Measurements from ENCODE around the gene TREML2. TPM values are rescaled to one million over a fixed set of nuclear protein-coding genes. Genes with fewer than 3 reads are reported as not detected.

TREML2 gene
- total and polyA plus RNA-seq, 3 experiments from 2014 or later, result 0.95 to 1.4 (median 1.2) TPM

DNA sequence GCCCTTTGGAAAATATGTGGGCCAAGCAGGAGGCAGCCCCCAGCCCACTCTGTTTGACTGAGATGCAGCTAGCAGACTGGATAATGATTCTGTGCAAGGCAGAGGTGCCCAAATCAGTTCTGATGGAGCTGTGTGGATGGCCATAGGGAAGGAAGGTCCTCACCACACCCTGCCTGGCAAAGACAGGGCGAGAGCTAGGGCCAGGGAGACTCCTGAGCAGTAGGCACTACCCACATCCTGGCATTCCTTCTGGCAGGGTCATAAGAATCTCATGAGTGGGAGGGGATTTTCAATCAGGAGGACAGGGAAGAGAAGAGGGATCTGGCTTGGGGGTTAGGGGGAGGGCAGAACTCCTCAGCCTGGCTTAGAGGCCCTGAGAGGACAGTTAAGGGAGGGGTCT, 19.4 kb downstream of the TREML2 start:
- no peaks in the 10 kb centered on the region for H3K27me3 ChIP-seq (ENCODE audit: insufficient read depth, low read length, poor library complexity, severe bottlenecking)
- H3K4me3 ChIP-seq (ENCODE audit: low read length), result no peak overlapping the region
- Mint-ChIP-seq H3K27me3 (peaks cover 1 to 11% of the 10 kb centered on the region in 2 donors), H3K4me3 (no peak overlapping the region), H3K36me3 (no peaks in the 10 kb centered on the region), H3K27ac (peak overlapping the region in 1 of 8 donors; percentile 2), H3K4me1 (peaks cover 7 to 11% (median 8%) of the 10 kb centered on the region in 3 donors), H3K9me3 (no peaks in the 10 kb centered on the region)
- H3K27ac ChIP-seq (ENCODE audit: low read depth, low read length), result no peak overlapping the region
- ChIA-PET CTCF (interaction anchor here (1.1 to 1.8 kb wide), 6 partner anchors 8 to 19 kb away, joined by 3 to 8 read pairs (median 6); partner anchors contain the start of gene TREML2), POLR2A (no interaction called here)
- DNase-seq, result no peak
- no peaks in the 10 kb centered on the region for H3K9me3 ChIP-seq (ENCODE audit: low read length)
- H3K4me1 ChIP-seq (ENCODE audit: insufficient read depth, low read length), result peaks cover 13% of the 10 kb centered on the region
- no peaks in the 10 kb centered on the region for H3K36me3 ChIP-seq (ENCODE audit: insufficient read depth, low read length)

DNA sequence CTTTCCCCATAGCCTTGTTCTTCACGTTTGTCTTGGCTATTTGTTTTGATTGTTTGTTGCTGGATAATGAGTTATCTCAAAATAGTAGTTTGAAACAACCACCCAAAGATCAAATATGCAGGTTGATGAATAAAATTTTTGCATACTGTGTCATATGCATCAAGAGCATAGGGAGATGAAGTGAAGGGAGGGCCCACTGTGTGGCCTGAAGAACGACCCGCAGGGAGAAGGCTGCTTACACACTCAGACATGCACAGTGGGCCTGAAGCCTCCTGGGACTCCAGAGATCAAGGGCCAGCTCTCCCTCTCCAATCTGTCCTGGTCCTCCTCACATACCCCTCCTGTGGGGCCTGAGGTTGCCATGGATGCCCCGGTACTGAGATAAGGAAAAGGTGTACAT, 21.8 kb downstream of the TREML2 start:
- no peak overlapping the region for H3K4me3 Mint-ChIP-seq
- no peak overlapping the region for H3K4me3 ChIP-seq (ENCODE audit: low read length)
- peaks cover 7 to 8% (median 7%) of the 10 kb centered on the region in 3 donors for H3K4me1 Mint-ChIP-seq
- H3K36me3 Mint-ChIP-seq, result no peaks in the 10 kb centered on the region
- H3K27me3 ChIP-seq (ENCODE audit: insufficient read depth, low read length, poor library complexity, severe bottlenecking), result no peaks in the 10 kb centered on the region
- peaks cover 10% of the 10 kb centered on the region for H3K4me1 ChIP-seq (ENCODE audit: insufficient read depth, low read length)
- H3K27me3 Mint-ChIP-seq, result peaks cover 7 to 21% of the 10 kb centered on the region in 2 donors
- H3K27ac ChIP-seq (ENCODE audit: low read depth, low read length), result no peak overlapping the region
- ChIA-PET CTCF (no interaction called here), POLR2A (no interaction called here)
- no peak overlapping the region for H3K27ac Mint-ChIP-seq
- H3K9me3 Mint-ChIP-seq, result no peaks in the 10 kb centered on the region
- no peaks in the 10 kb centered on the region for H3K9me3 ChIP-seq (ENCODE audit: low read length)
- DNase-seq, result no peak
- H3K36me3 ChIP-seq (ENCODE audit: insufficient read depth, low read length), result no peaks in the 10 kb centered on the region

GRCh38 chr6:41177695-41178094, 23.3 kb downstream of the TREML2 start:
- H3K9me3 ChIP-seq (ENCODE audit: low read length), result no peaks in the 10 kb centered on the region
- no peaks in the 10 kb centered on the region for H3K9me3 Mint-ChIP-seq
- H3K27ac Mint-ChIP-seq, result no peak overlapping the region
- peaks cover 10% of the 10 kb centered on the region for H3K4me1 ChIP-seq (ENCODE audit: insufficient read depth, low read length)
- H3K27me3 ChIP-seq (ENCODE audit: insufficient read depth, low read length, poor library complexity, severe bottlenecking), result no peaks in the 10 kb centered on the region
- DNase-seq, result no peak
- ChIA-PET CTCF (interaction anchor here (1.1 kb wide), 1 partner anchor 14 kb away, joined by 3 read pairs; no protein-coding TSS in a partner anchor), POLR2A (no interaction called here)
- no peaks in the 10 kb centered on the region for H3K36me3 Mint-ChIP-seq
- H3K4me1 Mint-ChIP-seq, result peaks cover 7 to 8% (median 7%) of the 10 kb centered on the region in 3 donors
- H3K4me3 ChIP-seq (ENCODE audit: low read length), result no peak overlapping the region
- H3K36me3 ChIP-seq (ENCODE audit: insufficient read depth, low read length), result no peaks in the 10 kb centered on the region
- H3K4me3 Mint-ChIP-seq, result no peak overlapping the region
- H3K27me3 Mint-ChIP-seq, result peaks cover 10 to 27% of the 10 kb centered on the region in 2 donors
- no peak overlapping the region for H3K27ac ChIP-seq (ENCODE audit: low read depth, low read length)

DNA sequence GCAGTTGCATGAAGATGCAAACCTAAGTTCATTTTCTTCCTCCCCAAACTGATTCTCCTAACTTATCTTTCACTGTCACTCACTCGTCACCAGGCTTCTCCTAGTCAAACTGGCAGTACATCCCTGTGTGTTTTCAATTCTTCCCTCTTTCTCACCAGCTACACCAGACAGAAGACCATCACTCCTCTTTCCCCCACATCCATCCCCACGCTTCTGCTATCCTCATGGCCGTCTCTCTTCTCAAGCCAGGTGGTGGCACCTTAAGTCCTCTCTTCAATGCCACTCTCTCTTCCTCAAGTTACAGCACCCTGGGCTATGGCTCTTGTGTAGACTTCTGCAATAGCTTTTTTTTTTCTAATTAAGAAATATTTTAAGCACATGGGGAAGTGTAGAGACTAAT, 23.7 kb downstream of the TREML2 start:
- POLR2A ChIA-PET, result no interaction called here

DNA sequence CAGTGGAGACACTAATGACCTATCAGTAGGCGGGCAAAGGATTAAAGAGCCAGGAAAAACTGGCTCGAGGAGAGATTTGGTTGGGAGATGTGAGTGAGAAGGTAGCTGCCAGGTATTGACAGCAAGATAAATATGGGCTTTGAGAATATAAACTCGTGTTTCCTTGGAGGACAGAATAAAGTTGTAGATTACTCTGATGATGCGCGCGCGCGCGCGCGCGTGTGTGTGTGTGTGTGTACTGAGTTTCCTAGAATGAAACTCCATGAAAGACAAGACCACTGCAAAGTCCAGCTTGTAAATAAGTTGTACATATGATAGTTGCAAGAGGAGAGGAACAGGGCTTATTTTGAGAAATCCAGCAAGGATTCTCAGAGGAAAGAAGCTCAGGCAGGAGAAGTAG, 24.8 kb downstream of the TREML2 start:
- no peak overlapping the region for H3K4me3 ChIP-seq (ENCODE audit: low read length)
- H3K27ac Mint-ChIP-seq, result no peak overlapping the region

More for the DNA sequence above, 23.7 kb downstream of the TREML2 start:
- no peak for DNase-seq
- Histone ChIP-seq H3K36me3 (ENCODE audit: insufficient read depth, low read length) (no peaks in the 10 kb centered on the region), H3K27ac (ENCODE audit: low read depth, low read length) (no peak overlapping the region), H3K27me3 (ENCODE audit: insufficient read depth, low read length, poor library complexity, severe bottlenecking) (no peaks in the 10 kb centered on the region), H3K4me1 (ENCODE audit: insufficient read depth, low read length) (peaks cover 8% of the 10 kb centered on the region), H3K4me3 (ENCODE audit: low read length) (no peak overlapping the region), H3K9me3 (ENCODE audit: low read length) (no peaks in the 10 kb centered on the region)
- Mint-ChIP-seq H3K27me3 (peaks cover 10 to 27% of the 10 kb centered on the region in 2 donors), H3K4me3 (no peak overlapping the region), H3K9me3 (no peaks in the 10 kb centered on the region), H3K27ac (peak overlapping the region in 1 of 8 donors; percentile 25), H3K4me1 (peaks cover 6 to 7% (median 6%) of the 10 kb centered on the region in 3 donors), H3K36me3 (no peaks in the 10 kb centered on the region)
- CTCF ChIA-PET, result interaction anchor here (0.6 to 1.1 kb wide), 2 partner anchors 15 to 30 kb away, joined by 3 read pairs; no protein-coding TSS in a partner anchor

GRCh38 chr6:41175084-41175483, 25.9 kb downstream of the TREML2 start:
- Mint-ChIP-seq H3K4me1 (no peaks in the 10 kb centered on the region), H3K36me3 (no peaks in the 10 kb centered on the region), H3K9me3 (no peaks in the 10 kb centered on the region), H3K4me3 (no peak overlapping the region), H3K27me3 (peaks cover 18 to 27% of the 10 kb centered on the region in 2 donors), H3K27ac (no peak overlapping the region)
- Histone ChIP-seq H3K27ac (ENCODE audit: low read depth, low read length) (no peak overlapping the region), H3K4me3 (ENCODE audit: low read length) (no peak overlapping the region), H3K9me3 (ENCODE audit: low read length) (no peaks in the 10 kb centered on the region), H3K4me1 (ENCODE audit: insufficient read depth, low read length) (no peaks in the 10 kb centered on the region), H3K27me3 (ENCODE audit: insufficient read depth, low read length, poor library complexity, severe bottlenecking) (no peaks in the 10 kb centered on the region), H3K36me3 (ENCODE audit: insufficient read depth, low read length) (no peaks in the 10 kb centered on the region)
- DNase-seq, result no peak
- ChIA-PET CTCF (interaction anchor here (2.1 kb wide), 1 partner anchor 7 kb away, joined by 6 read pairs; no protein-coding TSS in a partner anchor), POLR2A (no interaction called here)

More for the DNA sequence above, 24.8 kb downstream of the TREML2 start:
- Mint-ChIP-seq H3K4me1 (no peaks in the 10 kb centered on the region), H3K27me3 (peaks cover 12 to 27% of the 10 kb centered on the region in 2 donors), H3K36me3 (no peaks in the 10 kb centered on the region), H3K9me3 (no peaks in the 10 kb centered on the region), H3K4me3 (no peak overlapping the region)
- ChIA-PET CTCF (interaction anchor here (0.7 kb wide), 1 partner anchor 19 kb away, joined by 3 read pairs; no protein-coding TSS in a partner anchor), POLR2A (no interaction called here)
- Histone ChIP-seq H3K27ac (ENCODE audit: low read depth, low read length) (no peak overlapping the region), H3K36me3 (ENCODE audit: insufficient read depth, low read length) (no peaks in the 10 kb centered on the region), H3K27me3 (ENCODE audit: insufficient read depth, low read length, poor library complexity, severe bottlenecking) (no peaks in the 10 kb centered on the region), H3K9me3 (ENCODE audit: low read length) (no peaks in the 10 kb centered on the region), H3K4me1 (ENCODE audit: insufficient read depth, low read length) (no peaks in the 10 kb centered on the region)
- no peak for DNase-seq

GRCh38 chr6:41174610-41175009, 26.3 kb downstream of the TREML2 start:
- no peak overlapping the region for H3K4me3 Mint-ChIP-seq
- Histone ChIP-seq H3K27ac (ENCODE audit: low read depth, low read length) (no peak overlapping the region), H3K9me3 (ENCODE audit: low read length) (no peaks in the 10 kb centered on the region), H3K4me3 (ENCODE audit: low read length) (no peak overlapping the region), H3K4me1 (ENCODE audit: insufficient read depth, low read length) (no peaks in the 10 kb centered on the region), H3K36me3 (ENCODE audit: insufficient read depth, low read length) (no peaks in the 10 kb centered on the region), H3K27me3 (ENCODE audit: insufficient read depth, low read length, poor library complexity, severe bottlenecking) (no peaks in the 10 kb centered on the region)
- H3K27ac Mint-ChIP-seq, result no peak overlapping the region
- peaks cover 18 to 27% of the 10 kb centered on the region in 2 donors for H3K27me3 Mint-ChIP-seq
- DNase-seq, result no peak
- no peaks in the 10 kb centered on the region for H3K9me3 Mint-ChIP-seq
- ChIA-PET POLR2A (no interaction called here), CTCF (interaction anchor here (2.1 kb wide), 1 partner anchor 7 kb away, joined by 6 read pairs; no protein-coding TSS in a partner anchor)
- H3K4me1 Mint-ChIP-seq, result no peaks in the 10 kb centered on the region
- H3K36me3 Mint-ChIP-seq, result no peaks in the 10 kb centered on the region

GRCh38 chr6:41171908-41172307, 29.0 kb downstream of the TREML2 start:
- ChIA-PET POLR2A (no interaction called here), CTCF (no interaction called here)
- H3K27me3 Mint-ChIP-seq, result peaks cover 19 to 20% of the 10 kb centered on the region in 2 donors
- Histone ChIP-seq H3K9me3 (ENCODE audit: low read length) (no peaks in the 10 kb centered on the region), H3K36me3 (ENCODE audit: insufficient read depth, low read length) (no peaks in the 10 kb centered on the region), H3K27me3 (ENCODE audit: insufficient read depth, low read length, poor library complexity, severe bottlenecking) (no peaks in the 10 kb centered on the region), H3K4me1 (ENCODE audit: insufficient read depth, low read length) (no peaks in the 10 kb centered on the region), H3K27ac (ENCODE audit: low read depth, low read length) (no peak overlapping the region), H3K4me3 (ENCODE audit: low read length) (no peak overlapping the region)
- H3K4me3 Mint-ChIP-seq, result no peak overlapping the region
- no peaks in the 10 kb centered on the region for H3K4me1 Mint-ChIP-seq
- no peak overlapping the region for H3K27ac Mint-ChIP-seq
- no peaks in the 10 kb centered on the region for H3K9me3 Mint-ChIP-seq
- no peak for DNase-seq
- no peaks in the 10 kb centered on the region for H3K36me3 Mint-ChIP-seq
